NCI-H524 (cell line): ENCODE results near the gene SOX6.
"Not testable (repeated sequence)": the region's sequence is repeated elsewhere in the genome, so short reads cannot be mapped to it uniquely, and the experiment has no call there.

ENCODE experiments used
- DNase-seq, 2 experiments: peaks; one replicate each; lab custom pipeline; 2025; lab: John Stamatoyannopoulos, UW

SOX6 gene

DNA sequence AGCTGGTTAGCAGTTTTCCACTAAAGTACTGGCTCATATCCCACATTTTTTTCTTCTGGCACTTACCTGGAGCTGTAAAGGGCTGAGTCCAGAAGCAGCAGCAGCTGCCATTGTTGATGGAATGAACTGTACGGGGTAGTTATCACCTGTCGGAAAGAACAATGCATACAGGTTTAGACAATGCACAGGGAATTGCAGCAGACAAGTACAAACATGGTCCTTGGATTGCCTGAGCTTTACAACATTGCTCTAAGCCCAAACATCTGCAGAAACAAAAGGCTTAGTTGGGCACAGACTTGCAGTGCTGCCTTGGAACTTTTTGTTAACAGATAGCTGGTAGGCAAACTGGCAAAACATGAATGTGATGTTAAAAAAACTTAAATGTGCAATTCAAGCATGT is 258.8 kb downstream of the SOX6 start:
- DNase-seq: no peak

- DNase-seq: no peak
These were observed 260.0 kb downstream of the SOX6 start for GRCh38 chr11:16096336-16096735.

DNA sequence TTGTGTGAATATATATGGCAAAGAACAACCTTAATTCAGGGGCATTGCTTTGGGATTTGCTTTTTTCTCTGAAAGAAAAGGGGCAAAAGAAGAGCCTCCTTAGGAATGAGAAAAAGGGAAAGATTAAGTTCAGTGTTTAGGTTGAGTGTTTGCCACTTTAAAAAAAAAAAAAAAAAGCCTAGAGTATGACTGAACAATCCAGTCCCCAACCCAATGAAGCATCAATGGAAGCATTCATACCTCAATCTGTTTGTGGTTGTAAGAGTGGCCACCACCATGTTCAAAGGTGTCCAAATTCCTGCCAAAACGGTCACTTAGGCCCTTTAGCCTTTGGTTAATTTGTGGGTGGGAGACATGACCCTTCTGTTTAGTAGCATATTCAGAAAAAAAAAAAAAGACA is 260.6 kb downstream of the SOX6 start:
- DNase-seq: no peak

DNA sequence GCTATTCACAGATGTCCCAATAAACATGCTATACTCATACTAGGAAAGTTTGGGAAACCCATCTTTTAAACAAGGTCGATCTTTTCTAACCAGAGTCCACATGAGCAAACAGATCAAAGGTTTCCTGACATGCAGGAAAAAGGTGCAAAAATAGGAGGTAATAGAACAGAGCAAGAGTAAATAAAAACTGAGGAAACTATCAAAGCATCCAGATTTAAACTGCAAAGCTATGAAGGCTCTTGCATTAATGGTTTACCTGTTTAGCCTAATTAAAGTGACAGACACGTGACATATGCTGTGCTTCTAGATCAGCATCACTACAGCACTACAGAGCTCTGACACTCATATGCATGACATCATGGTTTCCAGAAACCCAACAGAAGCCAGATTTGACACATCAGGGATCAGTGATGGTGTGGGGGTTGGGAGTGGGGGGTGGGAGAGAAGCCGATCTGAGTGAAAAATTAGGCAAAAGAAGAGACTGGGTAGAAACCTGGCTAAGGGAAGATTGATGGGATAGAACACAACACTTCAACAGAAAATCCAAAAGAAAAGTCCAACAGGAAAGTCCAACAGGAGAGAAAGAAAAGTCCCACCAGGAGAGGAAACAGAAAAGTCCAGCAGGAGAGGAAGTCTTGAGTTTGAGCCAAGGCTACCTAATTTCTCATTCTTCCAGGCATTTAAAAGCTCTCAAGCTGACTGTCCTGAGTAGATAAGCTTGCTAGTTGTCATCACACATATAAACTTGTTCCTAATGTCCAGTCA is 262.3 kb downstream of the SOX6 start:
- DNase-seq: peak in 1 of 2 experiments; percentile 3

DNA sequence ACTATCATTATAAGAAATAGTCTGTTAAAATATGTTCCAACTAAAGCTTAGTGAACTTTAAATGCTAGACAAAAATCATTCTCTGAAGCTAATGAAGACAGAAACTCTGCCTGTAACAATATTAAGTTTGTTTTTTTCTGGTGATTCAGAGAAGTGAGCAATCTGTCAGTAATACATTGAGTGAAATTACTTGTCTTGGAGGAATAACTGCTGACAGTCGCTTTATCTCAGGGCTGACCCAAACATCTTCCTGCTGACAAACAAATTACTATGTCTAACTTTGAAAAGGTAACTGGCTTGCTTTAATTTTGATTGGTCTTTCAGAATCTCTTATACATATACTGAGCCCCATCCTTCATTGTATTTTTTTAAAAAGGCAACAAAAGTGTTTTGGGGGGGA is 264.5 kb downstream of the SOX6 start:
- DNase-seq: no peak

DNA sequence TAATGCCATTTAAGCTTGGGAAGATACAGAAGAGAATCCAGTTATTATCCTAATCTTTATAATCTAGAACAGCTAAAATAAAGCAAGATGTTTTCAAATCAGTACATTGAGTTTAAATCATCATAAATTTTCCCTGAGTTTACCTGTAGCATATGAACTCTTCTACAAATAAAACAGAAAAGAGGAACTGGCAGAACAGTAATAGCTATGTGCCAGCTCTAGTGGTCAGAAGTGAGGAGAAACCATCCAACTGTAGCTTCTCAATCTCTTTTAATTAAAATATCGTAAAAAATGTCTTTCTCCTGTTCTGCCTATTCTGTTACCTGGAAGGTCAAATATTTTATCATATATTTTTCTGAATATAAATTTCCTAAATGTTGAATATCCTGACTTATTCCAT is 266.9 kb downstream of the SOX6 start:
- no peak for DNase-seq

DNA sequence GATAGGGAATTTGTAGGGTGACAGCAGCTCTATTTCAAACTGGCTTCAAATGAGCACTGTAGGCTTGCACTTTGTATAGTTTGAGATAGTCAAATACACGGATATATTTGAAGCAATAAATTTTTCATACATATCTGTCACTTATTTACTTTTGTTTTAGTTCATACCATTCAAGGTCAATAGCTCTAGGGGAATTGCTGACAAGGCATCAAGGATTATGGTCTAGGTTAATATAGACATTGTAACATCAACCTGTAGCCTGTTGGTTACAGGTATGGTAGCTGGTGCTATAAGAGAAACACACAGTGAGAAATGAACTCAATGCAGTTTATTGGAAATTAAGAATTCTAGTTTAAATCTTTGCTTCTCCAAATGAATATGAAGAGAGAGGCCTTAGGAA is 267.6 kb downstream of the SOX6 start:
- DNase-seq: no peak

GRCh38 chr11:16087886-16088285 is 268.5 kb downstream of the SOX6 start:
- DNase-seq: no peak

DNA sequence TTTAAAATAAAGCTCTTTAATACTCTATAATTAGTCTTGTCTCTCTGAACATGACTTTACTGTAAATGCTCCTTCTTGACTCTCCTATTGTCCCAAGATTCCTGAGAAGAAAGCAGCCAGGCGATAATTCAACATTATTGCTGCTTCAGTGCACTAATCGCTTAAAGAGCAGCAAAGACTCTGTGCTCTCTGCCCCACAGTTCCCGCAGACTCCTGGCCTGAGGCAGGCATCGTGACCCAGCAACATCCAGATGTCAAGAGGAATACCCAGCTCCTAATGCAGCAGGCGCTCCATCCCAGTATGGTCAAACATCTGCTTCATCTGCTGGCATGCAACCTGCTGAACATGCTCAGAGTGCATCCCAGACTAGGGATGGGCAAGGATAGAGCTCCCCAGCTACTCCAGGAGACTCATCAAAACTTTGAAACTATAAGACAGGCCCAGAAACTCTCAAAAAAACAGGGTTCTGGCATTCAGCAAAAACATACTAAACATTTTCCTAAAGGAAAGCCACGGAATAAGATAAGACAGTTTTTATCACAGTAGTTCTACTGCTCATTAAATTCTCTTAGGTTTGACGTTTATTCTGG is 270.0 kb downstream of the SOX6 start:
- peak; percentile 8 to 37 for DNase-seq

- peak; percentile 25 to 77 for DNase-seq
These were observed 274.0 kb downstream of the SOX6 start for GRCh38 chr11:16082095-16083055.

DNA sequence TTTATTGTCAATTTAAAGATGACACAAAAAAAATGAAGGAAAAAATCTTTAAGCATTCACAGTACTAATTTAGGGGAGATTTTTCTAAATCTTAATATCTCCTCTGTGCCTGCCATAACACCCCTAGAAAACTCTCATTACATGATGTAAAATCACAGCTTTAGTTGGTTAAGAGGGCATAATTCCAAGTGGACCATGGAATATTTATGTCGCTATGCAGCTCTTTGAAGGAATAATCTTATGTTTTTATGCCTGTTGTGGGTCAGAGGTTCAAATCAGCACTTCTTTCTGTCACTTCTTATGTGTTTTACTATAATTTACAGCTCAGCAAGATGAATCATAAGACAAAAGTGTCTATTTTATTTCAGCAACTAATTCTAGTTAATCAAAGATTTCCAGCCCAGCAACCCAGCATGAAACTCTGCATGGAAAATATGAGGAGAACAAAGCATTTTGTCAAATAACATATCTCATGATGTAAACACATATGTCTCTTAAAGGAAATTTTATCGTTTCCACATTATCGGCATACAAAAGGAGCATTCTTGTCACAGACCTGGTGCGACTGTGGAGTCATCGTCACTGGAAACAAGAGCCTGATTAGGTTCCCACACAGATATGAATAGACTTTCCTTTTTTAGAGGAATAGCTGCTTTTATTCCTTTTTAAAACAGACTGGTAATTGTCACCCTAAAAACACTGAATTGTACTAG is 274.8 kb downstream of the SOX6 start:
- no peak for DNase-seq

DNA sequence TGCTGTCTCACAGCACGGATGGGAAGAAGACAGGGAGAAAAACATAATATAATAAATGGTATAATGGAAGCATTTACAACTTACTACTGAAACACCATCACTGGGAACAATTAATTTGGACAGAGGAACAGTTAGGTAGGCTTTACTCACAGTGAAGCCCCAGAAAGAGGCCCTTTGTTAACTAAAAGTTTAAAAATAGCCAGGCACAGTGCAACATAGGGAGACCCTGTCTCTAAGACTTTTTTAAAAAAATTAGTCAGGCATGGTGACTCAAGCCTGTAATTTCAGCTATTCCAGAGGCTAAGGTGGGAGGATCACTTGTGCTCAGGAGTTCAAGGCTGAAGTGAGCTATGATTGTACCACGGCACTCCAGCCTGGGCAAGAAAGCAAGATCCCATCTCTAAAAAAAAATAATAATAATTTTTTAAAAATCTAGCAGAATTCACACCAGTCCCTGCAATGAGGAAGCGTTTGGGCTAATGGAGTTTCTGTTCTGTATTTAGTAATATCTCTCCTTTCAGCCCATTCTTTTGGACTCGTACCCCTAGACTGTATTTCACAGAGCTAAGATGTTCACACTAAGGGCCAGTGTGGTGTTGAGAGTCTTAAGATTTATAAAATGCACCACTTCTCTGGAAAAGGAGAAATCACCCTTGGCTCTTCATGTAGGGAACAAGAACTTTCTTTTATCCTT is 275.5 kb downstream of the SOX6 start:
- no peak for DNase-seq

DNA sequence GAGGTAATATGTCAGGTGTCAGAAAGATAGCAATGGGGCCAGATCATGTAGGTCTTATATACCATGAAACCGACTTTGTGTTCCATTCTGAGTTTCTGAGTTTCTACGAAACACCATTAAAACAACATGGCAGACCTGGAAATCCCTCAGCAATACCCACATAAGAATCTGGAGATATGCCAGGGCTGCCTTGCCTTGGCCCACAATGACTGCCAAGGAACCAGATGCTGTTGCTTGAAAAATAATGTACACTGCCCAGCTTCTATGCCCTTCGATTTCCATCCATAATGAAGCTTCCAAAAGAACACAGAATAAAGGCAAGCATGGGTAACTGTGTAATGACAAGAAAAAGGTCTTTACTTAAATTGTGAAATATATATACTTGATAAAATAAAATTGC is 277.4 kb downstream of the SOX6 start:
- no peak for DNase-seq

DNA sequence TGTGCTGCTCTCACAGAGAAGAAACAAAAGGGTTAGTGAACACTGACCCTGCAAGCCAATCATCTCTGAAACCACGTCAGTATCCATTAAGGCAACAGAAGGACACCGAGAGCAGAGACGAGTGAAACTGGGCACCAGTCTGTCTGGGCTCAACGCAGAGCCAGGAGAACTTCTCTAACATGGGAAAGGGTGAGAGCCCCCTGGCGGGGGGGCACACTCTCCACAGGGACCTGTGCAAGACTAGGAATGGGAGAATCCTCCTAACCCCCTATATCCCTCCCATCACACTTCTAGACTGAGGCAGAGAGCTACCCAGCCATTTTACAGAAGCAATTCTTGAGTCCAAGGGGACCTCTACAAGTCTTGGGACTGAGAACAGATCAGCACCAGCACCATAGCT is 285.8 kb downstream of the SOX6 start:
- no peak for DNase-seq

DNA sequence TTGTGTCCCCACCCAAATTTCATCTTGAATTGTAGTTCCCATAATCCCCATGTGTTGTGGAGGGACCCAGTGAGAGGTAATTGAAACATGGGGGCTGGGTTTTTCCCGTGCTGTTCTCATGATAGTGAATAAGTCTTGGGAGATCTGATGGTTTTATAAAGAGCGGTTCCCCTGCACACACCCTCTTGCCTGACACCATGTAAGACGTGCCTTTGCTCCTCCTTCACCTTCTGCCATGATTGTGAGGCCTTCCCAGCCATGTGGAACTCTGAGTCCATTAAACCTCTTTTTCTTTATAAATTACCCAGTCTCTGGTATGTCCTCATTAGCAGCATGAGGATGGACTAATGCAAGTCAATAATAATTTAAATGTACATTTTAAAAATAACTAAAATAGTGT is 289.1 kb downstream of the SOX6 start:
- not testable (repeated sequence) for DNase-seq

GRCh38 chr11:16059332-16059731 is 297.0 kb downstream of the SOX6 start:
- DNase-seq: no peak

DNA sequence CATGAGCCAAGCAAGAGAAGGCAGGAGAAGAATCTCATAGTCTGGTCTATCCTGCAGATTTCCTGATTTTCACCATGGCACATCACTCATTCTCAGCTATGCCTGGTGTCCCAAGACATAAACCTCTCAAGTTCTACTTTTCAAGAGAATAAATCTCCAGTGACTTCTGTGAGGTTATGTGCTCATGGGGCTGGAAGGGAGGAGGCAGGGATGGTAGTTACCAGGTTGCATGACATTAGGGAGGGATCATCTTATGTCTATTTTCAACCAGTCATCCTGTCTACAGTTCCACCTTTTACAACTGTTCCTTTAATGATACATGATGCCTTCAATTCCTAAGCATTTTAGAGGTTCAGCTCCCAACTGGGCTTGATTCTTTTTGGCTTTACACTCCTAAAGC is 297.7 kb downstream of the SOX6 start:
- DNase-seq: no peak

DNA sequence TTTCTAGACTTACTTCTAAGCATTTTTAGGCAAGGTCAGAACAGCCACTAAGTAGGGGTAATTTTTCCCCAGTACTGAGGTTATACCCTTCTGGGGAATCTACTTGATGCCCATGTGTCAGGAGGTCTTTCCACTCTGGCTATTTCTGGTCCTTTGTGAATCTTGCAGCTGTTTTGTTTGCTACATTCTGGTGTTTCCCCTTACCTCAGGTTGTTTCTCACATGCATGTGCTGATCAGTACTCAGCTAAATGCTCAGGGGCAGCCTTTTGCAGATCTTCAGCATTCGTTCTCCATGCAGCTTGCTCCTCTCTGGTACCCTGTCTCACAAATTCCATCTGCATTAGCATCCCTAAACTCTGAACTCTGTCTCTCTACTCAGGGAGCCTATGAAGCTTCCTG is 303.6 kb downstream of the SOX6 start:
- no peak for DNase-seq

DNA sequence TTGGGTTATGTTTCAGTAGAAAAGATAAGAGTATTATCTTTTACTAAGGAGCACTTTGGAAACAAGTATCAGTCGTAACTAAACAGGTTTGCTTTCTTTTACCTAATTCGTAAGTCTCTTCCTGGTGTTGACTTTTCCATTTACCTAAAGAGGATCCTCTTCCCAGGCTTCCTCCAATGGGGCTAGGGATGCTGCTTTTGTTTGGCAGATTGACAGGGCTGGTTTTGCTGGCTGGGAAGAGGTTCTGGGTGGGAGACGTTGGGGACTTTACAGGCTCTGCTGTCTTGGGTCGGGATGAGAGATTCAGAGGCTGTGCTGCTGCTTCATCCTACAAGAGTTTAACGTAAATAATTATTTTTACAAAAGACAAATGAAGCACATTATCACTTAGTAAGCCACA is 306.7 kb downstream of the SOX6 start:
- DNase-seq: no peak

DNA sequence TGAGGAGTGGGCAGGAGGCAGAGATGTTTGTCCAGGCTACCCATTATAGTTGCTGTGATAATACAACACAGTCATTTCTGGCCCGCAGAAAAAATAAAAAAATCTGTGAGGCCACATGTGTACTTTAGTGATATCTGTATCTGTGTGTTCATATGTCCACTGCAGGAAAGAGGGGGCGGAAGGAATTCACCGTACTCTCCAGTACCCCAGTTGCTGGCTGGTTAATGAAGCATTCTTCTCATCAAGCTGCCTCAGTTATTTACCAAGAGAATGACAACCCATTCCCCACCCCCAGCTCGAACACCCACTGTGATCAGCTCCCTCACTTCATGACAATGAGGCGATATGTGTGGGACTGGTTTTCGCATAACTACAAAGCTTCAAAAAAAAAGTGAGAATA is 309.3 kb downstream of the SOX6 start:
- DNase-seq: no peak

- no peak for DNase-seq
These were observed 312.7 kb downstream of the SOX6 start for GRCh38 chr11:16043617-16044016.

DNA sequence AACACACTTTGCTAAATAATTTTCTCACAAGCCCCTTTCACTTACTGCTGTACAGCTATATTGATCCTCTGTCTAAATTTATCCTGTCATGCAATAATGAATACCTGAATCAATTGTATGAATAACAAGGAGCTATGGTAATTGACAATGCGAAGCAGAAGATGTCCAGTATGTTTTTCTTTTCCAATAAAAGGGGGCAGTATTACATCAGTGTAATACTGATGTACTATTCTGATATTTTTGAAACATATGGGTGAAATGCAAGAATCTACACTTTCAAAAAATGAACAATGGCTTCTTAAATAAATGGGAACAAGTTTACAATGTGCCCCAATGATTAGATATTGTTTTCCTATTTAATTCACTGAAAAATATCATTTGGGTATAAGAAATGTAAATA is 315.1 kb downstream of the SOX6 start:
- DNase-seq: no peak
